ENCODE data around the gene PPM1K. TPM values are rescaled to one million over a fixed set of nuclear protein-coding genes. Genes with fewer than 3 reads are reported as not detected.

The PPM1K gene
- total RNA-seq, 1 experiment from 2014 or later, result 10.4 TPM

DNA sequence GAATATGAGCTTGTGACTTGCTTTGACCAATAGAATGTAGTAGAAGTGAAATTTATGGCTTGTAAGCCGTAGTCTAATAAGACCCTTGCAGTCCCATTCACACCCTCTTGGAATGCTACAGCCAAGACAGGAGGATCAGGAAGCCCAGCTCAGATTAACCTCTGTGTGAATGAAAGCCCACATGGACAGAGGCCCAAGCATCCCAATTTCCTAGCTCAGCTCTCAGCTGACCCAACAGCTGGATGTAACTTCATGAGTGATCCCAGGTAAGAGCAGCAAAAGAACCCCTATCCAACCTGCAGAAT is 12.8 kb upstream of the PPM1K start:
- Histone ChIP-seq H2BK120ac (ENCODE audit: low read depth, low read length, poor library complexity, severe bottlenecking) (no peak overlapping the region), H3K79me2 (ENCODE audit: insufficient read depth, low read length) (no peaks in the 10 kb centered on the region), H3K27ac (ENCODE audit: insufficient read length, low read depth, low read length) (no peak overlapping the region), H3K4me1 (ENCODE audit: insufficient read depth, low read length) (no peaks in the 10 kb centered on the region), H3K4me2 (ENCODE audit: insufficient read depth, insufficient read length, low read length) (no peak overlapping the region), H2BK5ac (ENCODE audit: insufficient read length, low read length) (no peak overlapping the region), H2BK15ac (ENCODE audit: low read depth, low read length) (no peak overlapping the region), H4K91ac (ENCODE audit: insufficient read length, low read depth, low read length) (no peak overlapping the region), H4K5ac (ENCODE audit: insufficient read length, low read depth, low read length) (no peak overlapping the region), H2AFZ (ENCODE audit: low read length) (no peak overlapping the region), H3K27me3 (ENCODE audit: insufficient read depth, low read length) (no peaks in the 10 kb centered on the region), H3K79me1 (ENCODE audit: insufficient read depth, low read depth, low read length, poor library complexity, severe bottlenecking) (no peaks in the 10 kb centered on the region), H3K56ac (ENCODE audit: insufficient read length, low read depth, low read length) (no peak overlapping the region), H3K14ac (ENCODE audit: insufficient read depth, low read length) (no peak overlapping the region), H3K4ac (ENCODE audit: low read depth, low read length) (no peak overlapping the region), H3K18ac (ENCODE audit: insufficient read length, low read depth, low read length) (no peak overlapping the region), H3T11ph (ENCODE audit: low read length) (no peak overlapping the region), H4K8ac (replicated peaks; ENCODE audit: insufficient read length, low read depth, low read length) (no peak overlapping the region), H2BK12ac (ENCODE audit: insufficient read length, low read depth, low read length) (no peak overlapping the region), H3K23ac (ENCODE audit: insufficient read length, low read depth, low read length) (no peak overlapping the region), H2BK20ac (ENCODE audit: low read depth, low read length, poor library complexity, severe bottlenecking) (no peak overlapping the region), H3K9me3 (ENCODE audit: control insufficient read depth, low read depth, low read length) (no peaks in the 10 kb centered on the region), H2AK5ac (ENCODE audit: insufficient read length, low read length) (no peak overlapping the region), H3K9ac (ENCODE audit: extremely low read depth, insufficient read length, low read length) (no peak overlapping the region), H4K20me1 (ENCODE audit: control insufficient read depth, insufficient read depth, insufficient read length) (no peaks in the 10 kb centered on the region), H3K23me2 (ENCODE audit: insufficient read length, low read depth, low read length, poor library complexity, severe bottlenecking) (no peaks in the 10 kb centered on the region)
- no peak for DNase-seq
- Mint-ChIP-seq H3K27ac (no peak overlapping the region), H3K4me1 (peaks cover 0 to 4% of the 10 kb centered on the region in 2 experiments; a peak in 2 of 4 replicates), H3K9me3 (no peaks in the 10 kb centered on the region), H3K36me3 (ENCODE audit: insufficient read depth in 1 of 3, low read depth in 3 of 3) (no peaks in the 10 kb centered on the region), H3K4me3 (no peak overlapping the region), H3K27me3 (ENCODE audit: low read depth) (no peaks in the 10 kb centered on the region; the same call in 1 of the 2 replicates)
- WGBS (ENCODE audit: extremely low coverage, insufficient read length, low lambda C conversion rate), result no CpG with 5 or more reads among the region's 1 CpG
- TF ChIP-seq, protein P1, sequence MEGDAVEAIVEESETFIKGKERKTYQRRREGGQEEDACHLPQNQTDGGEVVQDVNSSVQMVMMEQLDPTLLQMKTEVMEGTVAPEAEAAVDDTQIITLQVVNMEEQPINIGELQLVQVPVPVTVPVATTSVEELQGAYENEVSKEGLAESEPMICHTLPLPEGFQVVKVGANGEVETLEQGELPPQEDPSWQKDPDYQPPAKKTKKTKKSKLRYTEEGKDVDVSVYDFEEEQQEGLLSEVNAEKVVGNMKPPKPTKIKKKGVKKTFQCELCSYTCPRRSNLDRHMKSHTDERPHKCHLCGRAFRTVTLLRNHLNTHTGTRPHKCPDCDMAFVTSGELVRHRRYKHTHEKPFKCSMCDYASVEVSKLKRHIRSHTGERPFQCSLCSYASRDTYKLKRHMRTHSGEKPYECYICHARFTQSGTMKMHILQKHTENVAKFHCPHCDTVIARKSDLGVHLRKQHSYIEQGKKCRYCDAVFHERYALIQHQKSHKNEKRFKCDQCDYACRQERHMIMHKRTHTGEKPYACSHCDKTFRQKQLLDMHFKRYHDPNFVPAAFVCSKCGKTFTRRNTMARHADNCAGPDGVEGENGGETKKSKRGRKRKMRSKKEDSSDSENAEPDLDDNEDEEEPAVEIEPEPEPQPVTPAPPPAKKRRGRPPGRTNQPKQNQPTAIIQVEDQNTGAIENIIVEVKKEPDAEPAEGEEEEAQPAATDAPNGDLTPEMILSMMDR (conservative IDR thresholded peaks at IDR 0.05), result peak; percentile 29; the same call in 2 of the 3 replicates

All from H9 (cell line).